Chondrocyte (in vitro differentiated cells): ENCODE results near the gene ICA1L. TPM values are rescaled to one million over a fixed set of nuclear protein-coding genes. Genes with fewer than 3 reads are reported as not detected.

Experiments
- DNase-seq: peaks from one replicate; pipeline ENCODE4 v3.0.0; 2021; ENCODE audit warnings: mixed read lengths, low spot score
- H3K27ac Mint-ChIP-seq: one replicate; pipeline ENCODE4 v1.8.0; 2021; ENCODE audit warnings: mild to moderate bottlenecking, moderate library complexity, mixed read lengths; ENCODE audit not compliant: unreplicated experiment
- H3K27me3 Mint-ChIP-seq: 2 replicates; pipeline ENCODE4 v1.8.0; 2021; ENCODE audit warnings: low read depth, mixed read lengths
- H3K36me3 Mint-ChIP-seq: 2 replicates; pipeline ENCODE4 v1.8.0; 2021; ENCODE audit warnings: low read depth, mixed read lengths
- H3K4me1 Mint-ChIP-seq: 2 replicates; pipeline ENCODE4 v1.8.0; 2021; ENCODE audit warnings: low read depth, mild to moderate bottlenecking, mixed read lengths
- H3K4me3 Mint-ChIP-seq: one replicate; pipeline ENCODE4 v1.8.0; 2021; ENCODE audit warnings: mild to moderate bottlenecking, moderate library complexity, mixed read lengths; ENCODE audit not compliant: unreplicated experiment
- H3K9me3 Mint-ChIP-seq: 2 replicates; pipeline ENCODE4 v1.8.0; 2021; ENCODE audit warnings: low read depth, mixed read lengths
- total RNA-seq: library from RNA; stranded (reverse); gene quantifications from 3 replicates; pipeline ENCODE4 v1.2.1, GENCODE V29; 2021
- TF ChIP-seq, protein P1 (sequence below): fragments of 200-600 bp; sonication (generic); IDR thresholded peaks from 2 replicates; pipeline ENCODE4 v1.5.0; 2021; ENCODE audit warnings: antibody characterized with exemption, mild to moderate bottlenecking, moderate library complexity

The ICA1L gene
- total RNA-seq, 1 donor from 2014 or later: 6.6 TPM

DNA sequence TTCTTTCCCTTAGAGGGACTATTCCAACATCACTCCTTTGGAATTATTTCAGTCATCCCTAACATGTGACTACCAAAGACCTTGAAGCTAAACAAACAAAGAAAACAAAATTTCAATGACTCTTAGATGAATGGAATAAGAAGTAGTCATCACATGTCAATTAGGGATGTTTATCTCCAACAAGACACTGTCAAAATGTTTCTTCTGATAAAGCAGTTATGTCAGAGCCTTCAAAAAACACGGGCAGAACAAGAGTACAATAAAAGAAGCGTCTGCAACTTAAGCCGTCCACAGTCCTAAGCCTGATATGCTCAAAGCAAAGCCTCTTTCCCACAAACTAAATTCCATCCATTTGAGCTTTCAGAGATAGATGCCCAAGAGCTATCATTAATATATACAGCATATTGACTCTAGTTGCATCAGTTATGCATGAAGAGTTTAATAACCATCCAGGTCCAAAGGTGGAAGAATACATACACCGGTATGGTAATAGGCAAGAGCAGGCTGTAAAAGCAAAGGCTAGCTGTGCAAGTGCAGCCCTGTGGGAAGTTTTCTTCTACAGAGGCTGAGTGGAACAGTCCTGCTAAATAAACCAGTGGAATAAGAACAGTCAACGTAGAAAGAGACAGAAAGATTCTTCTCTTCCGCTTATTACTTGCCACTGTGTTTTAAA, 98.1 kb downstream of the ICA1L start:
- H3K27me3 Mint-ChIP-seq: no peaks in the 10 kb centered on the region
- H3K9me3 Mint-ChIP-seq: no peaks in the 10 kb centered on the region
- no peak overlapping the region for H3K27ac Mint-ChIP-seq
- H3K4me1 Mint-ChIP-seq: peaks cover 12% of the 10 kb centered on the region
- peaks cover 9% of the 10 kb centered on the region for H3K36me3 Mint-ChIP-seq
- no peak for DNase-seq
- TF ChIP-seq, protein P1, sequence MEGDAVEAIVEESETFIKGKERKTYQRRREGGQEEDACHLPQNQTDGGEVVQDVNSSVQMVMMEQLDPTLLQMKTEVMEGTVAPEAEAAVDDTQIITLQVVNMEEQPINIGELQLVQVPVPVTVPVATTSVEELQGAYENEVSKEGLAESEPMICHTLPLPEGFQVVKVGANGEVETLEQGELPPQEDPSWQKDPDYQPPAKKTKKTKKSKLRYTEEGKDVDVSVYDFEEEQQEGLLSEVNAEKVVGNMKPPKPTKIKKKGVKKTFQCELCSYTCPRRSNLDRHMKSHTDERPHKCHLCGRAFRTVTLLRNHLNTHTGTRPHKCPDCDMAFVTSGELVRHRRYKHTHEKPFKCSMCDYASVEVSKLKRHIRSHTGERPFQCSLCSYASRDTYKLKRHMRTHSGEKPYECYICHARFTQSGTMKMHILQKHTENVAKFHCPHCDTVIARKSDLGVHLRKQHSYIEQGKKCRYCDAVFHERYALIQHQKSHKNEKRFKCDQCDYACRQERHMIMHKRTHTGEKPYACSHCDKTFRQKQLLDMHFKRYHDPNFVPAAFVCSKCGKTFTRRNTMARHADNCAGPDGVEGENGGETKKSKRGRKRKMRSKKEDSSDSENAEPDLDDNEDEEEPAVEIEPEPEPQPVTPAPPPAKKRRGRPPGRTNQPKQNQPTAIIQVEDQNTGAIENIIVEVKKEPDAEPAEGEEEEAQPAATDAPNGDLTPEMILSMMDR: no peak
- H3K4me3 Mint-ChIP-seq: no peak overlapping the region

DNA sequence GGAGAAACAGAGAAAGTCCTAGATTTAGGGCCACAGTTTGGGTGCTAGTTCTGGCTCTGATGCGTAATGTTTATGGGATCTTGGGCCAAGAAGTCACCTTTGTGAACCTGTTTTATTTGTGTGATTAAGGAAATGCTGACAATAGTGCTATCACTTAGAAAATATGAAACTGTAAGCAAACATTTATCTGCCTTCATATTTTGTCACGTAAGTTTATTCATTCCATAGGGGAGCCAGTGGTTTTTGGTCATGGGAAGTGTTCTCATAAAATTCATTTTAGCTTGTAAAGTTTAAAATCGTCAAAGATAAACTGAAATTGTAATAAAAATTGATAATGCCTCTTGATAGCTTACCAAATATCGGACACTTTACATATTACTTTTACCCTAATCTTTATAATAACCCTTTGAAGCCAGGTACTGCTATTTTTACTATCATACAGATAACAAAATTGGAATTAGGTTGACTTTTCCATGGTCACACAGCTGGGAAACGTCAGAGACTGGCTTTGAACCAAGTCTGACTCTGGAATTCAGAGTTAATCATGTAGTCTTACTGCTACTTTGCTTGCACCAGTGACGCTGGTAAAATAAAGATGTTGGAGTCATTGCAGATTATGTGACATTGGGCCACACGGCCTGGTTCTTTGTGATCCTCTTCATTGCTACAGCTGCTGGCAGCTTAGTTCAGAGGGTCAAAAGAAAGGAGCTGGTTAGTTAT, 99.7 kb downstream of the ICA1L start:
- Mint-ChIP-seq H3K36me3 (peaks cover 9% of the 10 kb centered on the region), H3K27me3 (no peaks in the 10 kb centered on the region), H3K9me3 (no peaks in the 10 kb centered on the region), H3K4me3 (no peak overlapping the region), H3K27ac (no peak overlapping the region), H3K4me1 (peaks cover 12% of the 10 kb centered on the region)
- TF ChIP-seq, protein P1: no peak
- no peak for DNase-seq

DNA sequence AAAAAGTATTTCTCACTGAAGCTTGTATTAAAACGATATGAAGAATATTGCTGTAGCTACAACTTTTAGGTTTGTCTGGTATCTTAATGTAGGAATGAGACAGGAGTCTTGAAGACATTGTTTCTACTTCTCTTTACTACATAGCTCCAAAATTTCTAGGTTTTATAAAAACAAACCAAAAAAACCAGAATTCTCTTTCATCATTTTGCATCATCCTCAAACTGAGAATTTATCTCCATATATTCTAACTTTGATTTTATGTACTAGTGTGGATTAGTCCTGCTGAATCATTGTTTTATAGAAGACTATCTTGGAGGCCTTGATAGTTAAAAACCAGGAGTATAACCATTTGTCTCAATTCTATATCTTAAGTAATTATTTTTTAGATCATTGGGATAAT, 100.2 kb downstream of the ICA1L start:
- TF ChIP-seq, protein P1: no peak
- H3K27me3 Mint-ChIP-seq: no peaks in the 10 kb centered on the region
- no peaks in the 10 kb centered on the region for H3K9me3 Mint-ChIP-seq
- peak overlapping the region; percentile 17 for H3K27ac Mint-ChIP-seq
- DNase-seq: no peak
- peaks cover 9% of the 10 kb centered on the region for H3K36me3 Mint-ChIP-seq
- H3K4me3 Mint-ChIP-seq: no peak overlapping the region
- H3K4me1 Mint-ChIP-seq: peaks cover 12% of the 10 kb centered on the region

DNA sequence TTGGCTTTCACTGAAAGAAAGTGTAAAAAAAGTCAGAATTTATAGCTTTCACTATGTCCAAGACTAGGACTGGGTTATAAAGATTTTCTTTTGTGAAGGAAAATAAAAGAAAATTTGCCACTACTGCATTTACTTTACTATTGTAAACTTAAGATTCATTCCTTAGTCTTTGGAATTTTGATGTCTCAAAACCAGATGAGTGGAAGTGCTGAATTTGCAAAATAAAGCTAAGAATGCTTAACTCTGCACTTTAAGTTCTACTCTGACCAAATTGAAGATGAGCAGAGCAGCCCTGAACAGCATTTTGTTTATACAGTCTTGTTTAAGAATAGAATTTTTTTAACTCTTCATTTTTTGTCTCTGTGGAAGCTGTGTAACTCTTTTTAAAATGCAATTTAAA, 102.4 kb downstream of the ICA1L start:
- peaks cover 10% of the 10 kb centered on the region for H3K36me3 Mint-ChIP-seq
- no peak for DNase-seq
- no peaks in the 10 kb centered on the region for H3K27me3 Mint-ChIP-seq
- TF ChIP-seq, protein P1: no peak
- H3K4me1 Mint-ChIP-seq: peaks cover 12% of the 10 kb centered on the region
- no peak overlapping the region for H3K4me3 Mint-ChIP-seq
- H3K9me3 Mint-ChIP-seq: no peaks in the 10 kb centered on the region
- H3K27ac Mint-ChIP-seq: no peak overlapping the region

DNA sequence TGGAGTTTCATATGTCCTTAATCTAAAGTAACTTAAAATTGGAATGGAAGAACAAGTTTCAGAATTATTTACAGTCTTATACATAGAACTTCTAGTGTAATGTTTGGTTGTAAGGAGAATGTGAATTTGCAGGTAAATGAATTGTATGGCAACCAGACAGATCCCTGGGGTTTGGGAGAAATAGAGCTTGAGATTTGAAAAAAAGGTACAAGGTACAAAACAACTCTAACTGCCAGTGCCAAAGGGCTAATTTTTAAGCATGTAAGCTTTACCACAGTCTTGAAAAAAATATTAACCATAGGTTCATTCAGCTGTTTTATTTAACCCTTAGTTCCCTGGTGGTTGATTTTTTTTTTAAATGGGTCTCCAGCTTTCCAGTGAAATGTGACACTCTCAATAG, 103.3 kb downstream of the ICA1L start:
- Mint-ChIP-seq H3K36me3 (peaks cover 13% of the 10 kb centered on the region), H3K27ac (no peak overlapping the region), H3K4me3 (no peak overlapping the region)

More for the DNA sequence above, 103.3 kb downstream of the ICA1L start:
- Mint-ChIP-seq H3K27me3 (no peaks in the 10 kb centered on the region), H3K9me3 (no peaks in the 10 kb centered on the region), H3K4me1 (peaks cover 12% of the 10 kb centered on the region)
- TF ChIP-seq, protein P1: no peak
- DNase-seq: no peak
